ENCODE results near the gene LCN9. TPM values are rescaled to one million over a fixed set of nuclear protein-coding genes. Genes with fewer than 3 reads are reported as not detected.

The LCN9 gene
- total RNA-seq, 3 donors from 2014 or later, result not detected

DNA sequence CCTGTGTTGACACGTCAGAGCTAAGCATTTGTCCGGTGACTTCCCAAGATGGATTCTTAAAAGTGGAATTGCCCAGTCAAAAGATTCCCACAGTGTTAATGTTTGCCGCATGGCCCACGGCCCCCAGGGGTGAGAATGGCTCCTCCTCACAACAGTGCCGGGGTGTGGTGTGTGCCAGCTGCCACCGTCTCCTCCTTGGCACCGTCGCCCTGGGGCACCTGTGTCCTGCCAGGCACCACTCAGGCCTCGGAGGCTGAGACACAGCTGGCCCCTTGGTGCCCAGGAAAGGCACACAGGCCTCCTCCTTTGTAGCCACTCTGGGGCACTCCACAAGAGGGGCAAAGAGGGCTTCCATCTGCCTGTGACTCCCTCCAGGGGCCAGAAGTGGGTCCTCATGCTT is 43.2 kb downstream of the LCN9 start:
- intact Hi-C loops (cut with DNase I, micrococcal nuclease), result no loop called here
- DNase-seq (no peak), ATAC-seq (no peak)
- H3K4me1 ChIP-seq (ENCODE audit: low read depth), result peaks cover 4% of the 10 kb centered on the region
- no peaks in the 10 kb centered on the region for H3K9me3 ChIP-seq
- no peak overlapping the region for H3K4me3 ChIP-seq
- H3K36me3 ChIP-seq (ENCODE audit: low read depth), result no peaks in the 10 kb centered on the region
- TF ChIP-seq, protein P1, sequence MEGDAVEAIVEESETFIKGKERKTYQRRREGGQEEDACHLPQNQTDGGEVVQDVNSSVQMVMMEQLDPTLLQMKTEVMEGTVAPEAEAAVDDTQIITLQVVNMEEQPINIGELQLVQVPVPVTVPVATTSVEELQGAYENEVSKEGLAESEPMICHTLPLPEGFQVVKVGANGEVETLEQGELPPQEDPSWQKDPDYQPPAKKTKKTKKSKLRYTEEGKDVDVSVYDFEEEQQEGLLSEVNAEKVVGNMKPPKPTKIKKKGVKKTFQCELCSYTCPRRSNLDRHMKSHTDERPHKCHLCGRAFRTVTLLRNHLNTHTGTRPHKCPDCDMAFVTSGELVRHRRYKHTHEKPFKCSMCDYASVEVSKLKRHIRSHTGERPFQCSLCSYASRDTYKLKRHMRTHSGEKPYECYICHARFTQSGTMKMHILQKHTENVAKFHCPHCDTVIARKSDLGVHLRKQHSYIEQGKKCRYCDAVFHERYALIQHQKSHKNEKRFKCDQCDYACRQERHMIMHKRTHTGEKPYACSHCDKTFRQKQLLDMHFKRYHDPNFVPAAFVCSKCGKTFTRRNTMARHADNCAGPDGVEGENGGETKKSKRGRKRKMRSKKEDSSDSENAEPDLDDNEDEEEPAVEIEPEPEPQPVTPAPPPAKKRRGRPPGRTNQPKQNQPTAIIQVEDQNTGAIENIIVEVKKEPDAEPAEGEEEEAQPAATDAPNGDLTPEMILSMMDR (IDR thresholded peaks at IDR 0.05), result no peak

DNA sequence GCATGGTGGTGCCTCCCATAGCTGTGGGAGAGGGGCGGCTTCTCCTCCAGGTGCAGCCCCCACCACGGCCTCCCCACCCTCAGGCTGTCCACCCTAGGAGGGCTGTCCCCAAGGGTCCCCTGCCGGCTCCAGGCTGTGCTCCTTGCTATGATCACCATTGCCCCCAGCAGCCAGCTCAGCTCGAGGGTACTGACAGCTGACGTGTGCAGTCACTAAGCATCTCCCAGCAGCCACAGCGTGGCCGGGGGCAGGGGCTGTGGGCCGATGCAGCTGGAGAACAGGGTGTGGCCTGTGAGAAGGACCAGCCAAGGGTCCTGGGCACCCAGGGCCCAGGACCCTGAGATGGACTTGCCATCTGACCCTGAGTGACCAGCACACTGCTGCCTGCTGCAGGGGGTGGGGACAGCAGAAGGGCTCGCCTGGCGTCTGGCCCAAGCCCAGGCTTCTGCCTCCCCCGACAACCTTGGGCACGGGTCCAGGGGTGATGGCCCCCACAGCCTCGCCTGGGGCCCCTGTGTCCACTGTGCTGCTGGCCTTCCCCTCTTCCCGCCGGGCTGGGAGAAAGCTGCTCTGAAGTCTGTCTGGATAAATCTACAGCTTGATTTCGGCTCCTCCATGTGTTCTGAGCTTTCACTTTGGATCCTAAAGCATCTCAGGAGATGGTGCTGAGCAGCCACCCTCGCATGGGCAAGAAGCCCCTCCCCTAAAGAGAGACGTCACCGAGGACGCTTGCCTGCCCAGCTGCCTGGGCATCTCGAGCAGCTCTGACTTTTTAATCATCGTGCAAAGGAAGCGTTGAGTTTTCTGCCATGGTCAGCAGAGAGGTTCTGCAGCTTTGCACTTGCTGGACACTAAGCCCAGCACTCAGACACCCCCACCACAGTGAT is 44.4 kb downstream of the LCN9 start:
- TF ChIP-seq, protein P1 (IDR thresholded peaks at IDR 0.05), result no peak
- Histone ChIP-seq H3K36me3 (ENCODE audit: low read depth) (no peaks in the 10 kb centered on the region), H3K4me3 (no peak overlapping the region), H3K4me1 (ENCODE audit: low read depth) (no peaks in the 10 kb centered on the region), H3K9me3 (no peaks in the 10 kb centered on the region)
- DNase-seq (no peak), ATAC-seq (no peak)
- intact Hi-C loops (cut with DNase I, micrococcal nuclease), result no loop called here

DNA sequence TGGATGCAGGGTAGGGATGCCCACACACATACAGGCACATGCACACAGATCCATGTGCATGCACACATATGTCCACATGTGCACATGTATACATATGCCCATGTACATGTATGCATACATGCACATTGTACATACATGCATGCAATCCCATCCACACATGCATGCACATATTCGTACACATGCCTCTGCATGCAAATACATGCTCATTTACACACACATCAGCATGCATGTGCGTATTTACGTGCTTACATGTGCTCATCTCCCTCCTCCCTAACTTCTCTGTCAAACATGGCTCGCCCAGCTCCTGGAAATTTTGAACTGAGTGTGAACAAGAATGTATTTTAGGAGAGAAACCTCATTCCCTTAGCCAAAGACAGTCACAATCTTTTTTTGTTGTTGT is 45.1 kb downstream of the LCN9 start:
- H3K9me3 ChIP-seq, result no peaks in the 10 kb centered on the region
- ATAC-seq (no peak), DNase-seq (no peak)
- TF ChIP-seq, protein P1 (IDR thresholded peaks at IDR 0.05), result no peak
- no peak overlapping the region for H3K4me3 ChIP-seq
- intact Hi-C loops (cut with DNase I, micrococcal nuclease), result no loop called here
- H3K4me1 ChIP-seq (ENCODE audit: low read depth), result no peaks in the 10 kb centered on the region
- no peaks in the 10 kb centered on the region for H3K36me3 ChIP-seq (ENCODE audit: low read depth)

DNA sequence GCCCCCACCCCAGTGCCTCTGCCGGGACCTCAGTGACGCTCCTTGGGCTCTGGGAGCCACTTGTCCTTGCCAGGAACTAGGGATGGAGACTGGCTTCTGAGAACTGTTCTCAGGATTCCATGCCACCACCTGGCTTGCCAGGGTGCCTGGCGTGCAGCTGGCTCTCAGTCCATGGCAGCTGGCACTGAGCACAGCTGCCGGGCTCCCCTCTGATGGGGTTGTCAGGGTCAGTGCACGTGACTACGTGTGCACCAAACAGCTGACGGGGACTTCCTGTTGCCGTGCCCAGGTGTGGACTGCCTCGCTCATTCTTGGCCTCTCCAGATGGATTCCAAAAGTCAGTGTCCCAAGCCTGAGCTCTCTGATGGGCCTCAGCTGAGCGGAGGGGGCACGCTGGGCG is 48.3 kb downstream of the LCN9 start:
- DNase-seq (no peak), ATAC-seq (no peak)
- intact Hi-C loops (cut with DNase I, micrococcal nuclease), result no loop called here
- TF ChIP-seq, protein P1 (IDR thresholded peaks at IDR 0.05), result no peak
- Histone ChIP-seq H3K4me1 (ENCODE audit: low read depth) (no peaks in the 10 kb centered on the region), H3K4me3 (no peak overlapping the region), H3K36me3 (ENCODE audit: low read depth) (no peaks in the 10 kb centered on the region), H3K9me3 (no peaks in the 10 kb centered on the region)

DNA sequence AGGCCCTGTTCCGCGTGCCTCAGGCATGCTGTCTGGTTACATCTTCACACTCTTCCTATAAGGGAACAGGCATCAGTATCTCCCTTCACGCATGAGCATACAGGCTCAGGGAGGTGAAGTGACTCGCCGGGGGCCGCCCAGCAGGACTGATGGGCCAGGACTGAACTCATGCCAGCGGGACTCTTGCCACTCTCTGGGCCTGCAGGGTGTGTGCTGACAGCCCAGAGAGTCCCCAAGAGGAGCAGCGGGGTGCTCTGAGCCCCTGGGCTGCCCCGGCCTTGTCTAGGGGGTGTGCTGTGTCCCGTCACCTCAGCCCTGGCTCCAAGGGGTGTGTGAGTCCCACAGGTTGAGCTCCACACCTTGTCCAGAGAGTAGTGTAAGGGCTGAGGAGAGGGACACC is 48.8 kb downstream of the LCN9 start:
- no peak for ATAC-seq
- no peak overlapping the region for H3K4me3 ChIP-seq

More for the DNA sequence above, 48.8 kb downstream of the LCN9 start:
- intact Hi-C loops (cut with DNase I, micrococcal nuclease), result no loop called here
- Histone ChIP-seq H3K36me3 (ENCODE audit: low read depth) (no peaks in the 10 kb centered on the region), H3K9me3 (no peaks in the 10 kb centered on the region), H3K4me1 (ENCODE audit: low read depth) (no peaks in the 10 kb centered on the region)
- TF ChIP-seq, protein P1 (IDR thresholded peaks at IDR 0.05), result no peak
- no peak for DNase-seq
